Trophoblast cell (in vitro differentiated cells and primary cell): ENCODE results near the gene CCDC141.

Experiments
- DNase-seq, 2 donors: peaks; one replicate each; pipeline ENCODE4 v3.0.0-alpha.2; 2016
- H2AFZ ChIP-seq: 2 replicates; pipeline ENCODE4 v1.6.1; 2013; ENCODE audit warnings: low read length, moderate library complexity, mild to moderate bottlenecking; ENCODE audit not compliant: insufficient read depth, poor library complexity
- H2AK5ac ChIP-seq: 2 replicates; pipeline ENCODE4 v1.6.1; 2013; ENCODE audit warnings: mild to moderate bottlenecking, low read length
- H2BK120ac ChIP-seq: 2 replicates; pipeline ENCODE4 v1.6.1; 2013; ENCODE audit warnings: low read length, mild to moderate bottlenecking, moderate library complexity; ENCODE audit not compliant: insufficient read depth, poor library complexity
- H2BK12ac ChIP-seq: 2 replicates; pipeline ENCODE4 v1.6.1; 2013; ENCODE audit warnings: mild to moderate bottlenecking, low read length, moderate library complexity
- H2BK5ac ChIP-seq: 2 replicates; pipeline ENCODE4 v1.6.1; 2013; ENCODE audit warnings: low read length, low read depth, moderate library complexity, mild to moderate bottlenecking; ENCODE audit not compliant: poor library complexity
- H3K14ac ChIP-seq: 2 replicates; pipeline ENCODE4 v1.6.1; 2013; ENCODE audit warnings: mild to moderate bottlenecking, low read length
- H3K18ac ChIP-seq: 2 replicates; pipeline ENCODE4 v1.6.1; 2013; ENCODE audit warnings: mild to moderate bottlenecking, low read length
- H3K23ac ChIP-seq: 2 replicates; pipeline ENCODE4 v1.6.1; 2013; ENCODE audit warnings: low read length
- H3K27ac ChIP-seq: 2 replicates; pipeline ENCODE4 v1.5.1; 2013; ENCODE audit warnings: low read depth, mild to moderate bottlenecking, inconsistent platforms, low read length, moderate library complexity
- H3K27me3 ChIP-seq: 2 replicates; pipeline ENCODE4 v1.6.1; 2013; ENCODE audit warnings: inconsistent platforms, mild to moderate bottlenecking, low read length, moderate library complexity; ENCODE audit not compliant: insufficient read depth
- H3K36me3 ChIP-seq, 2 experiments: 1 replicate in 1 of 2; 2 replicates in 1 of 2; pipeline ENCODE4 v1.6.1; 2013; ENCODE audit warnings: low read length in 2 of 2, mild to moderate bottlenecking in 2 of 2, moderate library complexity in 1 of 2; ENCODE audit not compliant: insufficient read depth in 2 of 2, control insufficient read depth in 1 of 2
- H3K4ac ChIP-seq: 2 replicates; pipeline ENCODE4 v1.6.1; 2013; ENCODE audit warnings: low read depth, mild to moderate bottlenecking, low read length, moderate library complexity
- H3K4me1 ChIP-seq, 2 experiments: 1 replicate in 1 of 2; 2 replicates in 1 of 2; pipeline ENCODE4 v1.6.1; 2013; ENCODE audit warnings: low read length in 2 of 2, mild to moderate bottlenecking in 2 of 2, moderate library complexity in 1 of 2; ENCODE audit not compliant: insufficient read depth in 2 of 2, control insufficient read depth in 1 of 2
- H3K4me2 ChIP-seq: 2 replicates; pipeline ENCODE4 v1.6.1; 2013; ENCODE audit warnings: inconsistent platforms, mild to moderate bottlenecking, low read length, moderate library complexity
- H3K4me3 ChIP-seq: 2 replicates; pipeline ENCODE4 v1.5.1; 2013; ENCODE audit warnings: mild to moderate bottlenecking, low read depth, low read length, inconsistent platforms
- H3K79me1 ChIP-seq: one replicate; pipeline ENCODE4 v1.6.1; 2013; ENCODE audit warnings: low read length
- H3K79me2 ChIP-seq: 2 replicates; pipeline ENCODE4 v1.6.1; 2013; ENCODE audit warnings: low read length, mild to moderate bottlenecking; ENCODE audit not compliant: control insufficient read depth, insufficient read depth, poor library complexity
- H3K9ac ChIP-seq: 2 replicates; pipeline ENCODE4 v1.6.1; 2013; ENCODE audit warnings: mild to moderate bottlenecking, low read length
- H3K9me3 ChIP-seq: 2 replicates; pipeline ENCODE4 v1.6.1; 2013; ENCODE audit warnings: low read depth, mild to moderate bottlenecking, control low read depth, inconsistent platforms, low read length; ENCODE audit not compliant: insufficient read depth
- H4K12ac ChIP-seq: 2 replicates; pipeline ENCODE4 v1.6.1; 2013; ENCODE audit warnings: low read depth, mild to moderate bottlenecking, low read length, moderate library complexity
- H4K8ac ChIP-seq: 2 replicates; pipeline ENCODE4 v1.6.1; 2013; ENCODE audit warnings: low read depth, mild to moderate bottlenecking, low read length, moderate library complexity
- H4K91ac ChIP-seq: one replicate; pipeline ENCODE4 v1.6.1; 2013; ENCODE audit warnings: low read depth, mild to moderate bottlenecking, low read length, moderate library complexity
- WGBS: extraction: QIAGEN DNeasy Blood & Tissue Kit; methylation state at CpG from one replicate; pipeline ENCODE4 v1.1.7; 2013; ENCODE audit warnings: missing lambda C conversion rate; ENCODE audit not compliant: insufficient read length, insufficient coverage; ENCODE audit errors: extremely low coverage; 5-methylcytosine and 5-hydroxymethylcytosine counted together

CCDC141 gene

GRCh38 chr2:178915423-178916173 lies 134.3 kb downstream of the CCDC141 start:
- H3K9ac ChIP-seq, result no peak overlapping the region
- no peak overlapping the region for H3K4ac ChIP-seq
- H3K23ac ChIP-seq, result no peak overlapping the region
- H2AK5ac ChIP-seq, result no peak overlapping the region
- H3K79me2 ChIP-seq, result no peaks in the 10 kb centered on the region
- no peak overlapping the region for H2AFZ ChIP-seq
- no peak overlapping the region for H2BK12ac ChIP-seq
- H3K27me3 ChIP-seq, result no peaks in the 10 kb centered on the region
- H2BK120ac ChIP-seq, result no peak overlapping the region
- H4K8ac ChIP-seq, result no peak overlapping the region
- H3K79me1 ChIP-seq, result no peaks in the 10 kb centered on the region
- H3K4me1 ChIP-seq, result no peaks in the 10 kb centered on the region
- H4K12ac ChIP-seq, result no peak overlapping the region
- H3K4me3 ChIP-seq, result no peak overlapping the region
- no CpG with 5 or more reads among the region's 2 CpGs for WGBS
- H3K27ac ChIP-seq, result no peak overlapping the region
- DNase-seq, result no peak
- no peak overlapping the region for H3K18ac ChIP-seq
- no peak overlapping the region for H4K91ac ChIP-seq
- no peaks in the 10 kb centered on the region for H3K36me3 ChIP-seq
- no peak overlapping the region for H3K14ac ChIP-seq
- H3K9me3 ChIP-seq, result no peaks in the 10 kb centered on the region
- H3K4me2 ChIP-seq, result no peak overlapping the region
- H2BK5ac ChIP-seq, result no peak overlapping the region

DNA sequence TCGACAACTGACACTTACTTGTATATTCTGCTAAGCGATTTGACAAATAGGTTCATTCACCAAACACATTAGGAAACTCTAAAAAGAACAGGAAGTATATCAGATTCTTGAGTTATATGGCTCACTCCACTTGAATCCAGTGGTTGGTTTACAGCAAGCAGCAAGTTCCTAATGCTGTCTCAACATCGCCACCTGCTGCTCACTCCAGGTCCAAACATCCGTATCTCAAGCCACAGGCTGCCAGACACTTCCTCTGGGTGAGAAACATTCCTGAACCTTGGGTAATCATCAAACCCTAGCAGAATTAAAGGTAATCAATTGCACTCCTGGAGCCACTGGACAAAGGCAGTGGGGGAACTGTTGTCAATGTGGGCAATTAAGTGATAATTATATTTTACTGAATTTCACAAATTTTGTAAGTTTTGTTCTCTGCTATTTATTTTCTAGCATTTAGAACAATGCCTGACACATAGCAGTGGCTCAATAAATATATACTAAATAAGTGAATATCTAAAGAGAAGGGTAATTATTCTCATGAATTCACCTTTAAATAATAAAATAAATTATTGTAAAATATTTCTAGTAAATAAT lies 135.6 kb downstream of the CCDC141 start:
- no peak overlapping the region for H3K23ac ChIP-seq
- no peak overlapping the region for H3K27ac ChIP-seq
- no peak overlapping the region for H3K9ac ChIP-seq
- no peak overlapping the region for H2AFZ ChIP-seq
- DNase-seq, result peak; percentile 81 to 90
- no peak overlapping the region for H3K4ac ChIP-seq
- H3K4me3 ChIP-seq, result no peak overlapping the region
- no CpG with 5 or more reads among the region's 4 CpGs for WGBS
- H2BK120ac ChIP-seq, result no peak overlapping the region
- H4K8ac ChIP-seq, result no peak overlapping the region
- no peak overlapping the region for H3K14ac ChIP-seq
- H3K79me2 ChIP-seq, result no peaks in the 10 kb centered on the region
- no peaks in the 10 kb centered on the region for H3K79me1 ChIP-seq
- no peak overlapping the region for H2BK12ac ChIP-seq
- H3K9me3 ChIP-seq, result no peaks in the 10 kb centered on the region
- no peak overlapping the region for H4K91ac ChIP-seq
- H3K4me1 ChIP-seq, result no peaks in the 10 kb centered on the region
- no peaks in the 10 kb centered on the region for H3K27me3 ChIP-seq
- H3K4me2 ChIP-seq, result no peak overlapping the region
- H3K18ac ChIP-seq, result no peak overlapping the region
- H3K36me3 ChIP-seq, result no peaks in the 10 kb centered on the region
- no peak overlapping the region for H2BK5ac ChIP-seq
- H4K12ac ChIP-seq, result no peak overlapping the region
- no peak overlapping the region for H2AK5ac ChIP-seq

GRCh38 chr2:178913049-178913441 lies 136.9 kb downstream of the CCDC141 start:
- Histone ChIP-seq H4K8ac (no peak overlapping the region), H3K4ac (no peak overlapping the region), H3K9me3 (no peaks in the 10 kb centered on the region), H3K9ac (no peak overlapping the region), H3K18ac (no peak overlapping the region), H2BK120ac (no peak overlapping the region), H2BK5ac (no peak overlapping the region), H4K12ac (no peak overlapping the region), H3K79me1 (no peaks in the 10 kb centered on the region), H3K4me1 (no peaks in the 10 kb centered on the region), H2AK5ac (no peak overlapping the region), H3K27me3 (no peaks in the 10 kb centered on the region), H3K27ac (no peak overlapping the region), H3K14ac (no peak overlapping the region), H3K36me3 (no peaks in the 10 kb centered on the region), H2BK12ac (no peak overlapping the region), H2AFZ (no peak overlapping the region), H3K79me2 (no peaks in the 10 kb centered on the region), H3K4me2 (no peak overlapping the region), H4K91ac (no peak overlapping the region), H3K4me3 (no peak overlapping the region), H3K23ac (no peak overlapping the region)
- no CpG with 5 or more reads among the region's 1 CpG for WGBS
- DNase-seq, result no peak

- Histone ChIP-seq H3K9me3 (no peaks in the 10 kb centered on the region), H3K23ac (no peak overlapping the region), H3K27ac (no peak overlapping the region), H3K9ac (no peak overlapping the region), H3K4me1 (no peaks in the 10 kb centered on the region), H3K36me3 (no peaks in the 10 kb centered on the region), H3K4me2 (no peak overlapping the region), H4K12ac (no peak overlapping the region), H4K8ac (no peak overlapping the region), H3K4me3 (no peak overlapping the region), H2BK120ac (no peak overlapping the region), H3K79me1 (no peaks in the 10 kb centered on the region), H3K4ac (no peak overlapping the region), H2AFZ (no peak overlapping the region), H2BK5ac (no peak overlapping the region), H3K79me2 (no peaks in the 10 kb centered on the region), H3K27me3 (no peaks in the 10 kb centered on the region), H2AK5ac (no peak overlapping the region), H2BK12ac (no peak overlapping the region), H3K18ac (no peak overlapping the region), H4K91ac (no peak overlapping the region), H3K14ac (no peak overlapping the region)
- no CpG with 5 or more reads among the region's 2 CpGs for WGBS
- DNase-seq, result no peak
Observed at GRCh38 chr2:178912416-178913048, 137.4 kb downstream of the CCDC141 start.
